Colon (tissue), 2 donors: ENCODE data around the gene NUTM1.
"Not testable (repeated sequence)": the region's sequence is repeated elsewhere in the genome, so short reads cannot be mapped to it uniquely, and the experiment has no call there.

Experiments
- FAIRE-seq: peaks from 2 replicates; lab custom pipeline; 2012; peaks lifted over from hg19 to GRCh38; lab: Jason Lieb, UNC
- donor health status: control.
- donor health status: control.

The NUTM1 gene

GRCh38 chr15:34337557-34338306 lies 5.4 kb upstream of the NUTM1 start, which contains the start of gene SLC12A6:
Gene SLC12A6, minus strand, starts transcription at chr15:34337781. Its CDS starts 1,101 bp downstream, at chr15:34336680.
- FAIRE-seq, result no peak

- no peak for FAIRE-seq
Observed at GRCh38 chr15:34338347-34338746, 4.8 kb upstream of the NUTM1 start.

GRCh38 chr15:34339946-34340345 lies 3.2 kb upstream of the NUTM1 start:
- FAIRE-seq, result no peak

- FAIRE-seq, result no peak
Observed at GRCh38 chr15:34341381-34342212, 1.5 kb upstream of the NUTM1 start.

- FAIRE-seq, result not testable (repeated sequence)
Observed at GRCh38 chr15:34342213-34342736, 840 bp upstream of the NUTM1 start.

GRCh38 chr15:34347951-34348638 lies 5.0 kb downstream of the NUTM1 start:
- no peak for FAIRE-seq

GRCh38 chr15:34348735-34349300 lies 5.7 kb downstream of the NUTM1 start:
- FAIRE-seq, result no peak

GRCh38 chr15:34349769-34350168 lies 6.7 kb downstream of the NUTM1 start:
- no peak for FAIRE-seq

- FAIRE-seq, result not testable (repeated sequence)
Observed at GRCh38 chr15:34352996-34353395, 9.9 kb downstream of the NUTM1 start.

GRCh38 chr15:34353627-34354026 lies 10.5 kb downstream of the NUTM1 start:
- no peak for FAIRE-seq

GRCh38 chr15:34354286-34354685 lies 11.2 kb downstream of the NUTM1 start:
- no peak for FAIRE-seq

- no peak for FAIRE-seq
Observed at GRCh38 chr15:34355241-34355640, 12.1 kb downstream of the NUTM1 start.

- no peak for FAIRE-seq
Observed at GRCh38 chr15:34357653-34358052, 14.5 kb downstream of the NUTM1 start.

- FAIRE-seq, result no peak
Observed at GRCh38 chr15:34358367-34358766, 15.3 kb downstream of the NUTM1 start.

GRCh38 chr15:34358948-34359347 lies 15.8 kb downstream of the NUTM1 start:
- no peak for FAIRE-seq

GRCh38 chr15:34359416-34359815 lies 16.3 kb downstream of the NUTM1 start:
- no peak for FAIRE-seq

- FAIRE-seq, result no peak
Observed at GRCh38 chr15:34360298-34360697, 17.2 kb downstream of the NUTM1 start.

GRCh38 chr15:34361278-34361677 lies 18.2 kb downstream of the NUTM1 start:
- FAIRE-seq, result no peak

- no peak for FAIRE-seq
Observed at GRCh38 chr15:34362047-34362773, 19.1 kb downstream of the NUTM1 start.

- no peak for FAIRE-seq
Observed at GRCh38 chr15:34364041-34364440, 20.9 kb downstream of the NUTM1 start.

GRCh38 chr15:34365091-34365825 lies 22.1 kb downstream of the NUTM1 start:
- no peak for FAIRE-seq
